Fibroblast of skin of abdomen (primary cell): Measurements from ENCODE around the gene GGCT.

ENCODE experiments used
- DNase-seq: peaks from one replicate; pipeline ENCODE4 v3.0.0-alpha.2; 2013

The GGCT gene

GRCh38 chr7:30462179-30462578 lies 42.5 kb downstream of the GGCT start:
- no peak for DNase-seq

- no peak for DNase-seq
Measured at GRCh38 chr7:30460246-30460633, 44.4 kb downstream of the GGCT start.

GRCh38 chr7:30459591-30460245 lies 44.9 kb downstream of the GGCT start:
- DNase-seq = peak; percentile 97

DNA sequence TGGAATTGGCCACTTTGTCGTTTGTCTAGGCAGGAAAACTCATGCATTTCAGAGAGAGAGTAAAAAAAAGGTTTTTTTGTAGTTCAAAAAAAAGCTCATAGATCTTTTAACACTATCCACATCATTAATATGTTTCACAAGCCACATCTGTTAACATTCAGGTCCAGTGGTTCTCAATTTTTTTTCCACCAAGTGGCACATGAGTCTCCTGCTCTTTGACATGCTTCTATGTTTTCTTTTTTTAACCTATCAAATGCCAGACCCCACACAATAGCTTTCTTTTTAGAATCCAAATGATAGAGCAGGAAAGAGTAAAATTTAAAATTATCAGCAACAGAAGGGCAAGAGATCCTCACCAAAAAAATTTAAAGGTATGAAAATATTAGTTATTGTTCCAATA lies 46.3 kb downstream of the GGCT start:
- DNase-seq = no peak

DNA sequence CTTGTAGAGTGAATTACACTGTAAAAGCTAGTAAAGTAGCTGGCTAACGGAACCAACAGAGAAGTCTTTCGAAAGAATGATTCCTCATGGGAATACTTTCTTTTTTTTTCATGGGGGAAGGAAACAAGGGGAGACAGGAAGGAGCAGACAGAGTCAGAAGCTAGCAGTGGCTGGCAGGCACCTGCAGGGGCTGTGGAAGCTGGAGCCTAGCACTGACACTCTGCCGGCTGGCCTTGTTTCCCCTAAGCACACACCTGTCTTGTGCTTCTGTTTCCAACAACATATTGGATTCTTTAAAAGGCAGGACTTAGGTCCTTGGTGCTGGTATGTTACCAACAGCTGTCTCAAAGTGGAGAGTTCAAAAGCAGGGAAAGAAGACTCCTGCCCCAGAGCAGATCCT lies 50.7 kb downstream of the GGCT start:
- no peak for DNase-seq

- DNase-seq = no peak
Measured at GRCh38 chr7:30453016-30453415, 51.6 kb downstream of the GGCT start.

DNA sequence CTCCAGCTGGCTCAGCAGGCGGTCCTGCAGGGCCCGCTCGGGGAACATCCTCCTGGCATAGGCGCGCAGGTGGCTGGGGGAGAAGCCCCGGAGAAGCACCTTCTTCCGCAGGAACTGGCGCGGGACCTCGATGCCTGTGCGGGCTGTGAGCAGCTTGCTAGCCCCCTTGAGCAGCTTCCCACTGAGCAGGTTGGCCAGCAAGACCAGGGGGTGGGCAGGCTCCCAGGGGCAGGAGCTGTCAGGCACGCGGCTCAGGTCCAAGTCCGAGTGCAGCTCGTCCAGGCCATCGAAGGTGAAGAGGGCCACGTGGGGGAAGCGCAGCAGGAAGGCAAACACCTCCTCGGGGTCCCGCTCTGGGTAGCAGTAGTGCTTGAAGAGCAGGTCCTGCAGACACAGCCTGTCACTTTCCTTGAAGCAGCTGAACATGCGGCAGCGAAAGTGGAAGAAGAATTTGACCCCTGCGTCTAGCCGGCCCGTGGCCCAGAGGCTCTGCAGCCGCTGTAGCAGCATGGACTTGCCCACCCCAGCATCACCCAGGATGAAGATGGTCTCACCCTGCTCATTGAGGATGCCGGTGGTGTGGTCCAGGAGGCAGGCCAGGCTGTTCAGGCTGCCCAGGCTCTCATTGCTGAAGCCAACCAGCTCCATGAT lies 52.2 kb downstream of the GGCT start:
- no peak for DNase-seq

DNA sequence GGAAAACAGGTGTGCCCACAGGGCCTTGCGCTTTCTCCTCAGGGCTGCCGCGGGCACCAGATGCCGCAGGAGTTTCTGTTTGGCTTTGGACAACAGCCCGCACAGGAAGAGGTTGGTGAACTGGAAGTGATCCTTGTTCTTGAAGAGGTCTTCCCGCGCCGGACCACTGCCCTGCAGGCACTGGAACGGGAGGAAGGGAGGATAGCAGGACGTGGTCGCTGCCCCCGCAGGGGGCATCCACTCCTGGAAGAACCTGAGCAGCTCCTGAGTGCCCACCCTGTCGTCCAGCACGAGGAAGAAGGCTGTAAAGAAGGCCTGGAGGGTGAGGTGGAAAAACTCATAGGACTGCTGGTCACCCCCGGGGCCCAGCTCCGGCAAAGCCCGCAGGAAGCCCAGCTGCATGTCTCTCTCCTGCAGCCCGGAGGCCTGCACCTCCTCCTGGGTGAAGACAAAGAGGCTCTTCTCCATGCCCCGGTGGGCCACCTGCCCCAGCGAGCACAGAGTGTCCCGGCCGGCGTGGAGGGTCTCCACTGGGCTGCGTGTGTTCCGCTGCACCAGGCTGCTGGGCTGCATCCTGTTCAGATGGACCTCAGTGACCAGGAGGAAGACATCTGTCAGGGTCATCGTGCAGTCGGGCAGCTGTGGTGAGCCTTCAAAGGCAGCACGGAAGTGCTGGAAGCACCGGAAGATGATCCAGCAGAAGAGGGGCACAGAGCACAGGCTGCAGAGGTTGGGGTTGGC lies 52.9 kb downstream of the GGCT start:
- DNase-seq = no peak

- DNase-seq = no peak
Measured at GRCh38 chr7:30450983-30451497, 53.6 kb downstream of the GGCT start.

DNA sequence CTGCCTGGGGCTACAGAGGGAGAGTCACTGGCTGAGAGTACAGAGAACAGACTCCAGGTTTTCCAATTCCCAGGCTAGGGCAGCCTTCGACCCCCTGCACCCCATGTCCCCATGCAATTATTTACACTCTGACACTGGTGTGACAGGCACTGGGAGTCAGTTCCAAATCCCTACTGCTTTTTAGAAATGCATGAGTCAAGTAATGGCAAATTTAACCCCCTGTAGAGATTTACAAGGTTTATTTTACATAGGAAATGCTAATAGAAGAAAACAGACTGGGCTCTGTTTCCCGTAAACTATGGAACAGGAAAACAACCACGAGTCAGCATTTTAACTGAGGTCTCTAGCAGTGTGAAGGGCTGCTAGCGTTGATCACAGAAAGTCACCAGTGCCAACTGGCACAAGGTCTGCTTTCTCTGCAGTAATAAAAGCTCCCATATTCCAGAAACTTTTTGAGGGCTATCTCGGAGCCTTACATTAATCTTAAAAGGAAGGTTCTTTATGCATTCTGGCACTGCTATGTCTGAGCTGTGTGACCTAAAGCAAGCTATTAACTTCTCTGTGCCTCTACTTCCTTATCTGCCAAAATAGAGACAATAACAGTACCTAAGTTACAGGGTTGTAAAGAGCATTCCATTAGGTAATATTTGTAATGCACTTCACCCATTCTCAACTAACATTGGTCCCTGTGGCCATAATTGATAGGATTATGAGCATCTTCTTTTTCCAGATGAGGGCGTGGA lies 54.2 kb downstream of the GGCT start:
- DNase-seq = no peak

- DNase-seq = no peak
Measured at GRCh38 chr7:30448461-30449189, 56.0 kb downstream of the GGCT start.

DNA sequence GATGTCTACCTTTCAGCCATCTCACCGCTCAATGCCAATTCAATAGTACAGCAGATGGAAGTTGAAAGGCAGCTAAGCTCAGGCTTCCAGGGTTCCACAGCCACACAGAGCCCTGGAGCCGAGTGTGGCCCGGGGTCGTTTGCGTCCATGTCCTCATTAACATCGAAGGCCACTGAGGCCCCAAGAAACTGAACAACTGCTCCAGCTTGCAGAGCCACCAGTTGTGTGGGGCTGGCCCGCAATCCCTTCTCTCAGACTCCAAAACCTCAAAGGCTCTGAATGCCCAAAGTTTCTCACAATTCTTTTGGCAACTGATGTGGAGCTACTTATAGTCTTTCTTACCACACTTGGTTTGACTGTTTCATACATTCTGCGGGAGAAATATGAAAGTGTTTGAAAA lies 57.2 kb downstream of the GGCT start:
- DNase-seq = no peak
